Frontal cortex (tissue), 4 donors: ENCODE results near the gene MYH14. TPM values are rescaled to one million over a fixed set of nuclear protein-coding genes. Genes with fewer than 3 reads are reported as not detected.

Source experiments
- DNase-seq, 2 donors: peaks; one replicate each; pipeline ENCODE4 v3.0.0; 2012; ENCODE audit warnings: low spot score in 2 of 2
- FAIRE-seq: peaks from 2 replicates; lab custom pipeline; 2012; peaks lifted over from hg19 to GRCh38; lab: Jason Lieb, UNC
- total RNA-seq: library from RNA; depleted of rRNA; stranded (reverse); fragments of >200 nt; gene quantifications from one replicate; pipeline ENCODE4 v1.2.3, GENCODE V29; 2014
- donor health status: control.
- donor health status: control.
- donor health status: control.

MYH14 gene
- total RNA-seq, 1 donor from 2014 or later: 0.82 TPM

GRCh38 chr19:50311723-50312635 lies 108.6 kb downstream of the MYH14 start:
- DNase-seq (no peak), FAIRE-seq (no peak)

- DNase-seq: no peak
- no peak for FAIRE-seq
These were observed 109.8 kb downstream of the MYH14 start for GRCh38 chr19:50312967-50313811.

GRCh38 chr19:50313812-50314536 lies 110.6 kb downstream of the MYH14 start:
- FAIRE-seq (no peak), DNase-seq (no peak)

GRCh38 chr19:50314724-50315708 lies 111.6 kb downstream of the MYH14 start:
- DNase-seq (no peak), FAIRE-seq (no peak)

GRCh38 chr19:50315773-50316448 lies 112.5 kb downstream of the MYH14 start:
- FAIRE-seq: no peak
- DNase-seq: no peak

GRCh38 chr19:50317115-50317514 lies 113.7 kb downstream of the MYH14 start:
- DNase-seq (no peak), FAIRE-seq (no peak)

- no peak for FAIRE-seq
These were observed 115.0 kb downstream of the MYH14 start for GRCh38 chr19:50318438-50318837.

GRCh38 chr19:50319156-50319555 lies 115.7 kb downstream of the MYH14 start:
- DNase-seq (no peak), FAIRE-seq (no peak)

More at GRCh38 chr19:50318438-50318837, 115.0 kb downstream of the MYH14 start:
- no peak for DNase-seq

- no peak for DNase-seq
- FAIRE-seq: no peak
These were observed 116.6 kb downstream of the MYH14 start for GRCh38 chr19:50320051-50320450.

GRCh38 chr19:50320596-50320995 lies 117.2 kb downstream of the MYH14 start:
- DNase-seq: no peak
- no peak for FAIRE-seq

- FAIRE-seq: no peak
- DNase-seq: no peak
These were observed 118.4 kb downstream of the MYH14 start for GRCh38 chr19:50321831-50322230.

GRCh38 chr19:50322234-50322633 lies 118.8 kb downstream of the MYH14 start:
- DNase-seq (no peak), FAIRE-seq (no peak)

- FAIRE-seq (no peak), DNase-seq (no peak)
These were observed 119.7 kb downstream of the MYH14 start for GRCh38 chr19:50322931-50323781.

- DNase-seq: no peak
- FAIRE-seq: no peak
These were observed 120.3 kb downstream of the MYH14 start for GRCh38 chr19:50323782-50324133.

- DNase-seq (no peak), FAIRE-seq (no peak)
These were observed 120.9 kb downstream of the MYH14 start for GRCh38 chr19:50324331-50324730.

- DNase-seq: peak; percentile 97 to 98
- FAIRE-seq: no peak
These were observed 122.1 kb downstream of the MYH14 start for GRCh38 chr19:50325310-50326100.
